Stimulated activated CD8-positive, alpha-beta memory T cell treated with anti-CD3 and anti-CD28 coated beads, Interleukin-4, amount 100 ng/mL, for 24 hours (primary cell): ENCODE results near the gene SP110.
"Not testable (repeated sequence)": the region's sequence is repeated elsewhere in the genome, so short reads cannot be mapped to it uniquely, and the experiment has no call there.

Source experiments
- DNase-seq: peaks from one replicate; pipeline ENCODE4 v3.0.0-alpha.2; 2020; ENCODE audit warnings: low read depth

The SP110 gene

DNA sequence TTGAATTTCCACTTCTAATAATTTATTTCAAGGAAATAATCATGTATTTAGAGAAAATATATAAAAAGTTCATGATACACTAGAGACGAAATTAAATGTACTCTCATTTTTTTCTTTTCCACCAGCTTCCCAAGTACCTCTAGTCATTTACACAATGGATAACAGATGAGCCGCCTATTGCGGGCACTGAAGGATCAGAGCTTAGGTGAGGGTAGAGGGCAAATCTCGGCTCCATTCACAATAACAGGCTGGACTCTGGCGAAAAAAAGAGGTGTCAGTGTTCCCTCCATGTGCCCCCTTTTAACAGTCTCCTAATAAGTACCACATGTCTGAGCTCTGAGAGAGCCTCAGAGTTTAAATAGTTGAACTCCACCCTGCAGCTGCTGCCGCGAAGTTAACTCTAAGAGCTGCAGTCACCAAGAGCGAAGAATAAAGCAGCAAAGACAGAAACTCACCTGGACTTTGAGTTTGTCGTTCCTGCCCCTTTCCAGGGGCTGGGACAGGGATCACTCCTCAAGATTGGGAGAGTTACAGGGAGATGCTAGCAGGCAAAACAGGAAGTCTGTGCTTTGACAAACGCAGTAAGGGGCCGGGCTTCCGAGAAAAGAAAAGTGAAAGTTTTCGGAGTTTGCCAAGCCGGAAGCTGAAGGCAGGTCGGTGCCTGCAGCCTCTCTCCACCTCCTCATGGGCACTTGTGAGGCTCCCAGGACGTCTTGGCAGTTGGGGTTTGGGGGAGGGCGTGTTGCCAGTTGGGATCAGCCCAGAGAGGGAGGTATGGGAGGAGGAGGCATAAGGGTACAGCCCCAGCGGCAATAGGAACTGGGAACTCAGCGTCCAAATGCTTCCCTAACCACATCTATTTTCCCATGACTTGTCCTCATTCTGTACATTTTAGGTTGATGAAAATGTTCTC is at the start of gene SP110:
Gene SP110, minus strand, starts transcription at position 566 of the 913 bp plus-strand sequence. CDS start 3,057 bp downstream, outside the sequence.
- peak; percentile 54 for DNase-seq

DNA sequence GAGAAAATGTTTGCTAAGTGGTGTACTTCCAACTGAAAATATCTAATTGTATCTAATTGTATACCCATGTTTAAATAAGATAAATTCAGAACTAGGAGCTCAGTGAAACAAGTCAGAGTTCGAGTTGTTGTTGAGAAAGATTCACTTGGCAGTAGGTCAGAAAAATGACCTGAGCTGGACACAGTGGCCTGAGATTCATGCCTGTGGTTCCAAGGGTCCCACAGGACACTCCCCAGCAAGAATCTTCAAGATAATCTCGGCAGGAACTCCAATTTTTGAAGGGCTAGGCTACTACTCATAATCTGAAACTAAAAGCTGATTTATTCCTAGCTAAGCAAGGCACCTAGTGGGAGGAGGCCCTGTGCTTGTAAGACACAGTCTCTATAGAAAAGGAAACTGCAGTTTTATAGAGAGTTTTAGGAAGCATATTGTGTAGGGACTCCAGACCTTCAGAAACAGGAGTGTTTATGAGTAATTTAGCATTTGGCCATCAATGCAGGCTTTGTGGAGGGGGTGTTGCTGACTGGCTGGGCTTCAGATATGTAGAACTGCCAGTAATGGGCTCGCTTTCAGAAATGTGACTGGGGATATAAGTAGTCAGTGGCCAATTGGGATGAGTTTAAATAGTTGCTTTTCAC is 48.9 kb upstream of the SP110 start:
- no peak for DNase-seq

DNA sequence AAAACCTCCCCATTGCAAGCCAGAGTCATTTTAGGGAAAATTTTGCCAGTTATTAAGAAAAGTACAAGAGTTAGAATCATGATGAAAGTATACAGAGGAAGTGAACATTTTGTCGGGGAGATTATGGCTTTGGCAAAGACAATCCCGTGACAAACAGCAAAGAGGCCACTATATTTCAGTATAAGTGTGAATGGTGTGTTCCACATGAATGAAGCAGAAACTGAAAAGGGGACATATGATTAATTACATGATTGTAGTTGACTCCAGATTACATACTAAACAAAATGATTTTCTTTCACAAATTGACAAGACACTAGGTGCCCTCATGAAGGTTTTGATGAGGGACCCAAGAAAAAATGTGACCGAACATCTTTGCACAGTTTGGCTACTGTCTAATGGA is 47.8 kb upstream of the SP110 start:
- DNase-seq, result no peak

DNA sequence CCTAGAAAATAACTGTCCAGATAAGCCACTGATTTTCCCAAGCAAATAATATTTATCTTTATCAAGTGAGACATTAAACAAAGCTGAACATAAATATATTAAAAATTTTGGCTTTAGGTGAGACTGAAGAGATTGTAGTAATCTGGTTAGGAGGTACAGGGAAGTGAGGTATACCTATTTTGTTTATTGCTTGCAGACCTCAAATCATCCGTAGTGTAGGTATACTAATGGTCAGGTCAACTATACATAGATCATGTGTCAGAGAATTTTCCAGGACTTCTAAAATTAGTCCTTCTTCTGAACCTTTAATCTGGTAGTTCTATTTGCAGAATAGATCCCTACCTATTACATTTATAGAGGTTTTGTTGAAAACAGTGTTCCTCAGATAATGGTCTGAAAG is 47.3 kb upstream of the SP110 start:
- DNase-seq, result no peak

DNA sequence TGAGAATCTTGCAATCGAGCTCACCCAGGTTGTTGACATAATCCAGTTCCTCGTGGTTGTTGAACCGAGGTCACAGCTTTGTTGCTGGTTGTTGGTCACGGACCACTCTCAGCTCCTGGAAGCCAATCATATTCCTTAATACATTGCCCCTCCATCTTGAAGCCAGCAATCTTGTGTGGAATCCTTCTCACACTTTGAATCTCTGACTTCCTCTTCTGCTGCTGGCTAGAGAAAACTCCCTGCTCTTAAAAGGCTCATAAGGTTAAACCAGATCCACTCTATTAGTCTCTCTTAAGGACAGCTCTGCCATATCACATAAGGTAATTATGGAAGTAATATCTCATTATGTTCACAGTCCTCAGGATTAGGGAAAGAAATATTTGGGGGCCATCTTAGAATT is 46.9 kb upstream of the SP110 start:
- no peak for DNase-seq

DNA sequence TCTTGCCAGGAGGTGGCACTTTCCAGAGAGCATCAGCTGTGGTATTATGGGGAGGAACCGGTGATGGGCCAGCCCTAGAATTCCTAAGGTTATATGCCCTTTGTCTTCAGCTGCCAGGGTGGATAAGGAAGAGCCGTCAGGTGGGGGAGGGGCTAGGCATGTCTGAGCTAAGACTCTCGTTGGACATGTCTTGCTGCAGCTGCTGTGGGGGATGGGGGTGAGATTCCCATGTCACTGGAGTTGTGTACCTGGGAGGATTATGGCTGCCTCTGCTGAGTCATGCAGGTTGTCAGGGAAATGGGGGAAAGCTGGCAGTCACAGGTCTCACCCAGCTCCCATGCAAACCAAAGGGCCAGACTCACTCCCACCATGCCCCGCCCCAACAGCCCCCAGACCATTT is 45.2 kb upstream of the SP110 start:
- not testable (repeated sequence) for DNase-seq

DNA sequence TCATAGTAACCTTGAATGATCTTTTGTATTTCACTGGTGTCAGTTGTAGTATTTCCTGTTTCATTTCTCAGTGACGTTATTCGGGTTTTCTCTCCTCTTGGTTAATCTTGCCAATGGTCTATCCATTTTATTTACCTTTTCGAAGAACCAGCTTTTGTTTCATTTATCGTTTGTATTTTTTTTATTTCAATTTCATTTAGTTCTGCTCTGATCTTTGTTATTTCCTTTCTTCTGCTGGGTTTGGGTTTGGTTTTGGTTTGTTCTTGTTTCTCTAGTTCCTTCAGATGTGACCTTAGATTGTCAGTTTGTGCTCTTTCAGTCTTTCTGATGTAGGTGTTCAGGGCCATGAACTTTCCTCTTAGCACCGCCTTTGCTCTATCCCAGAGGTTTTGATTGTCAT is 42.5 kb upstream of the SP110 start:
- no peak for DNase-seq

DNA sequence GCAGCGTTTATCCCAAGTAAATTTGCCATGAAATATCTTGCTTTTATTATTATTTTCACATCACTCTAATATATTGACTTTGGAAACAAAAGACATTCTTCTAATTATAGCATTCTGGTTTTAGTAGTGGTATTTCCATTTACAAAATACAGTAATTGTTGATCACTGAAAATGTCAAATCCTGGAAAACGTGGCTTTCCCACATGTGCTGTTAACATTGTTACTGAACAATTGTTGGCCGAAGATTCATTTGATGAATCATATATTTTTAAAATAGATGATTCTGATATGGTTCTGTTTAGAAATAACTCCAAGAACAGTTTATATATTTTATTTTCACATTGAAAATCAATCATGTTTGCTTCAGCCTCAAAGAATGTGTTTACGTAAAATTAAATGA is 38.7 kb upstream of the SP110 start:
- DNase-seq, result no peak

DNA sequence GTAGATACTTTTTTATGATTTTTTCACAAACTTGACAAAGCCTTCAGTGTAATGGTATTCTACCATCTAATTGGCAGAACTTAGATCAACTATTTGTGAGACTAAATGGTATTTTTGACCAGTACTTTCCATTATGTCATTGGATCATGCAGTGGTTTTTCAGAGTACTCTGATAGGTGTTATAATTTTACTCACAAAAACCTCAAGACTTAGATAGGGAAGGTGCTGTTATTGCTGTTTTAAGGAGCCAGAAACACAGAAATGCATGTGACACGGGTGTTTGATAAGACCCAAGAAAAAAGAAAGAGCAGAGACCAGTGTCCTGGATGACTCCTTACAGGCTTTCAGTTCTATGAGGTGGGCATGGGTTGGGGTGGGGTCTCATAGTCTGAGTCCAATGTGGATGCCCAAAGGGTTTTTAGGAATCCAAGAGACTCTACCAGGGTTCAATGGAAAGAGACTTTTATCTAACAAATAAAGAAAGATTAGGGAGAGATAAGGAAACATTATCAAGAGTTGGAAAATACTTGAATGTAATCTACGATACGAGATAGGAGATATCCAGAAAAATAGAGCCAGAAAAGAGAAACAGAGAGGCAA is 37.0 kb upstream of the SP110 start:
- DNase-seq, result no peak

DNA sequence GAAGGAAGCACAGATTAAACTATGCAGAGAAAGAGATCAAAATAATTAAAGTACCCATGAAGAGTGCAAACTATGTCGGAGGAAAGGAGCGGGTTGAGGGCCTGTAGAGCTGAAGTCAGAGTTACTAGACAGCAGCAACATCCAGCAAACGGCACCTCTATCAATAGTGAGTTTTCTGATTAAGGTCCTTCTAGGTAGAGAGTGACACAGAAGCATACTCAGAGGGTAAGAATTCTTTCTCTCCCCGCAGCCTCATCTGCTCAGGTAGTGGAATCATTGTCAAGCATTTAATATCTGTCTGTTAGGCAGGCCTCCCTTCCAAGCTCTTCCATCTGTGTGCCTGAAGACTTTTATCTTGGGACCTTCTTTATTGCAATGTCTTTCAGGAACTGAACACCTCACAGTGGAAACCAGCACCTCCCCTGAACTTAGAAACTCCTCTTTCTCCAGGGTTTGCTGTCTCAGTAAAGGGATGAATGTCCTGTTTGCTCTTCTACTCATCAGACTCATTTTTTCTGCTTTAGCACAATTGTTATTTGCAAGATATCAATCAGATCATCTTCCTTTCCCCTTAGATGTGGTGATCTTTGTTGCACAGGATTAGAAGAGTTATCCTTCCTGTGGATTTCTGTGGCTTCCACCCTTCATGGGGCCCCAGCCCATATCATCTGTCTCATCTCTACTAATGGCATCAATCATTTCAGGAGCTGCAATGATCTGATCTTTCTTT is 34.5 kb upstream of the SP110 start:
- no peak for DNase-seq

DNA sequence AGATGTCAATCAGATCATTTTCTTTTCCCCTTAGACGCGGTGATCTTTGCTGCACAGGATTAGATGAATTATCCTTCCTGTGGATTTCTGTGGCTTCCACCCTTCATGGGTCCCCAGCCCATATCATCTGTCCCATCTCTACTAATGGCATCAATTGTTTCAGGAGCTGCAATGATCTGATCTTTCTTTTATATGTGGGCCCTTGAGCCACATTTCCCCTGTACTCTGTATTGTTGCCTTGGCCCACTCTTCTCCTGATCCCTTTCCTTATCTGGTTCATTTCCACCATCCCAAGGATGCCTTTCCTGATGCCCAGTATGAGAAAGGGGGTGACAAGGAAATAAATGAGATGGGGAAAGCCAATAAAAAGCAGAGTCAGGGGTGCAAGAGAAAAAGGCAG is 30.4 kb upstream of the SP110 start:
- no peak for DNase-seq

DNA sequence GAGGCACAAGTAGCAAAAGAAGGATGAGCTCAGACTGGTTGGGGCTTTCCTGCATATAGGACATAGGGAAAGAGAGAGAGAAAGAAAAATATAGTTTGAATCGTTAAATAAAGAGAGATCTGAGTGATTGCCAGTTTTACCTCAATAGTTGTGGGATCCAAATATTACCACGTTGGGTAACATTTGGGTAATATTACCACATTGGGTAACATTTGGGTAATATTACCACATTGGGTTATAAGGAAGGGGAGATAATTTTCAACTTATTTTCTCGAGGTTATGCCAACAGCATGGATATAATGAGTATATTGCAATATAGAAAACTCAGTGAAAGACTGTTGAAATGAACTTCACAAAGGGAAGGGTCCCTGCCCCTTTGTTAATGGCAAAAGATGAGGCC is 26.4 kb upstream of the SP110 start:
- DNase-seq, result no peak

DNA sequence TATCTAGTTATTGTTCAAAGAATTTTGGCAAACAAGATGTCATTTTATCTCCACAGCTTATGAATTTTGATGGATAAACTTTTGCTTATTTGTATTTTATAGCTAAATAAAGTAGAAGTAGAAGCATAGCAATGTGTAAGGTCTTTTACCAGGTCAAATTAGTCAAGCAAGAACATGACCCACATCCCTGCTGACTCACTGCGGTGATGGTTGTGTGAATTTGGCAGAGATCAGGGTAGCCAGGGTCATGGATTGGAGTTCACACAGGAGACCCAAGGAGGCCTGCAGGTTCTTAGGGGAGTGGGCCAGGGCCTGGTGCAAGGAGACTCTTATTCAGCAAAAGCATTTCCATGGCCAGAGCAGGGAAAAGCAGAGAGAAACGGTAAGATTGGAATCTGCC is 24.4 kb upstream of the SP110 start:
- DNase-seq, result no peak

DNA sequence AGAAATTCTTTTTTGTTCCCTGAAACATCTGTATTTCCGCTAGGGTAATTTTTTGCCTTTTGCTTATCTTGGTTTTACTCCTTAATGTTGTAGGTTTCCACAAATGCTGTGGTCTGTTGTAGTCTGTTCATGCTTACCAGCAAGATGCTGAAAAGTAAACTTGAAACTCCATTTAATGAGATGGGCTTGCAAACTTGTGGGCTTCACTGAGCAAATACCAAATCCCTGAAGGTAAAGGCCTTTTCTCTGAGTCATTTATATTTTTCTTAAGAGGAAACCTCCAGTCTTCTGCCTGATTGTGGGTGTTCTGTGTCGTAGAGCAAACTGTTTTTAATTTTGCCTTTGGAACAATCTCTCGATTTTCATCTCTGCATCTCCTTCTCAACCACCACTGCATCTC is 15.1 kb upstream of the SP110 start:
- no peak for DNase-seq

DNA sequence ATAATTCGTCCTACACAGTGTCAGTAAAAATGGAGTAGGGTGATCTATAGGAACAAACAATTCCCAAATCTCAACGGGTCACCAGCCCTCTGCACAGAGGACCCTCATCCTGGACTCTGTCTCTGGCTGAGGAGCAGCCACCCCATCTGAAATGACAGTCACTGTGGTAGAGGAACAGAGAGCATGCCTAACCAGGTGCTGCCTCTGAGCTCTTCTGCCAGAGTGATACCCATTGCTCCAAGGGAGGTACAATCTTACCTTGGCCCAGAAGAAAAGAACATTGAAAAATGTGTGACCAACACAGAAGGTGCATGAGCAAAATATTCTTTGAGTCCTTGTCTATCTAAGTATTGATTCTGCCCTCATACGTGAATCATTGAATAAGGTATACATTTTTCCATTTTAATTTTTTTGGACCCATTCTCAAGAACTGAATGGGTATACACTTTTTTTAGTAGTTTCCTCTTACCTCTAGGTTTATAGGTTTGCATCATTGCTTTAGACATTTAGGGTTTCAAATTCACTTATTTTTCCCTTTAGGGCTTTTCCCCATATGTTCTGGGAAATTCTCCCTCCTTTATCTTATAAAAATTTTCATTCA is 14.4 kb upstream of the SP110 start:
- no peak for DNase-seq

DNA sequence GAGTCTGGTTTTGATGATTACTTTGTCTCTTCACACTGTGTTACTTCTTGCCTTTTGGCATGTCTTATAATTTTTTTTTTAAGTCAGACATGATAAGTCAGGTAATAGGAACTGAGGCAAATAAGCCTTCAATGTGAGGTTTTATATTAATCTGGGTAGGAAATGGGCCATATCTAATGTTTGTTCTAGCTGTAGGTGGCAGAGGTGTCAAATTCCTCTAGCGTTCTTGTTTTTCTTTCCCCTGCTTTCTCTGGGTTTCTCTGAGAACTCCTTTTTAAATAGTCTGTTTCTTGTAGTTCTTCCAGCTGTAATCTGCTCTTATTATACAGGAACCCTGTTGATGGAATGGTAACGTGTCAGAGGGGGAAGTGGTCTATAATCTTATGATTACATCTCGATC is 11.5 kb upstream of the SP110 start:
- DNase-seq, result no peak

DNA sequence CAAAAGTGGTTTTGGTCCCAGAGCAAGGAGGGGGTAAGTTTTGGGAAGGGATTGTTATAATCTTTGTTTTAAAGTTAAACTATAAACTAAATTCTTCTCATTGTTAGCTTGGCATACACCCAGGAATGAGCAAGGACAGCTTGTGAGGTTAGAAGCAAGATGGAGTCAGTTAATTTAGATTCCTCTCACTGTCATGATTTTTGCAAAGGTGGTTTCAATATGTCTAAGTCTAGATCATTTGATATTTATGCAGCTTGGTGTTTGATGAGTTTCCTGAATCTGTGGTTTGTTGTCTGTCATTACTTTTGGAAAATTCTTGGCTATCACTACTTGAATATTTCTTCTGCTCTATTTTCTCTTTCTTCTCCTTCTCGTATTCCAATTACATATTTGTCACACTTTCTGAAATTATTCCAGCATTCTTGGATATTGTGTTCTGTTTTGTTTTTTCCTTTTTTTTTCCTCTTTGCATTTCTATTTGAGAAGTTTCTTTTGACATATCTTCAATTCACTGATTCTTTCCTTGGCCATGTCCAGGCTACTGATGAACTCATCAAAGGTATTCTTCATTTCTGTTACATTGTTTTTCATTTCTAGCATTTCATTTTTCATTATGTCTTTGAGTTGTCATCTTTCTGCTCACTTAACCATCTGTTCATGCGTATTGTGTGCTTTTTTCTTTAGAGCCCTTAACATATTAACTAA is 10.9 kb upstream of the SP110 start:
- no peak for DNase-seq

DNA sequence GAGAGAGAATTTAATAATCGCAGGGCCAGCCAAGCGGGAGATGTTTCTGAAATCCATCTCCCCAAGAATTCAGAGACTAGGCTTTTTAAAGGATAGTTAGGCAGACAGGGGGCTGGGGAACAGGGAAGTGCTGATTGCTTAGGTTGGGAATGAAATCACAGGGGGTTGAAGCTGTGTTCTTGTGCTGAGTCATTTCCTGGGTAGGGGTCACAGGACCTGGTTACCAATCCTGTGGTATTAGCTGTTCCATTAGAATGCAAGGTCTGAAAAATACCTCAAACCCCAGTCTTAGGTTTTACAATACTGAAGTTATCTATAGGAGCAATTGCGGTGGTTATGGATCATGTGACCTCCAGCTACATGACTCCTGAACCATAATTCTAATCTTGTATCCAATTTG is 10.3 kb upstream of the SP110 start:
- no peak for DNase-seq

DNA sequence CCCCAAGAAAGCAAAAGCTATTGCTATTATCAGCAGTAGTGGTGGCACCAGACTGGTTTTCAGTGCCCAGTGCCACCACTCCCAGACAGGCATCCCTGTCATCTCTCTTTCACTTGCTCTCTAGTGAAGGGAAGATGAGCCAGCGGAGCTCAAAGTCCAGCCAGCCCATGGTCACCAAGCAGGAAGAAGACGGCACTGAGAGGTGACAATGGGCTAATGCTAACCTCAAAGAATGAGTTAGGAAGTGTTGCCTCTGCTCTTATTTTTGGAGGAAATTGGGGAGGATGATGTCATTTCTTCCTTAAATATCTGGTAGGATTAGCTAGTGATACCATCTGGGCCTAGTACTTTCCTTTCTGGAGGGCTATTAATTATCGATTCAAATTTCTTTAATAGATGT is 7.4 kb upstream of the SP110 start:
- DNase-seq, result no peak

DNA sequence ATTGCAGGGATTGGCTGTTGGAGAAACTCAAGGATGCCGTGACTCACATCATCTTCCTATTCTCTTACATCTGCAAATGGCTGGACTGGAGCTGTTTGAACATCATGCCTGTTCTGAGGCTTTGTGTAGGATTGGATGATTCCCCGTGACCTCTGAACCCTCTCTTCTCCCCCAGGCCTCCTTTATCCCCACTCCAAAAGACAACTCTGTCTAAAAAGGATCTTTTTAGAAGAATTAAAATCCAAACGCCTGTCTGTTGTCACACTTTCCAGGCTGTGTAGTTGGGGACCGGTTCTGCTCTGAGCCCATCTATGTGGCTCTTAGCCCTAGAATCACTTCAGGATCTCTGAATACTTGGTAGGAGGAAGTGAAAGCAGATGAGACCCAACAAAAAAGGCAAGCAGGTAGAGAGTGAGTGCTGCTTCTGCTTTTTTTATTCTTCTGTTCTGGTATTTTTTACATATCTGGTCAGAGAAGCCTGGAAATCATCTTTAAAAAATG is 6.3 kb upstream of the SP110 start:
- DNase-seq, result no peak

DNA sequence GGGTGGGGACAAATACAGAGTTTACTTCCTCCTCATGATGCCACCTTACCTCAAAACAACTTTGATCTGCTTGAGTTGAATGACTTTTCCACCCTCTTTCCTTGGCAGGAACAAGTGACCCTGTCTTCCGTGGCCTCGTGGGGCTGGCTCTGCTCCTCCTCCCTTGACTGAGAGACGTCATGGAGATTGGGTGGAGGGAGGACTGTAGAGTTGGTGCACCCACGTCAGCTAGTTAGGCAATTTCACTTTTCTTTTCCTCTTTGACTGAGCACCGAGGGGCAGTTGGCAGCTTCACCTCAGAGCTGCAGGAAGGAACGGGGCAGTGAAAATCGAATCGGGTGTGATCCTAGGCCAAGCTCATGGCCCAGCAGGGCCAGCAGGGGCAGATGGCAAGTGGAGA is 5.7 kb upstream of the SP110 start, which contains the start of gene SP140:
Gene SP140, plus strand, starts transcription at position 251 of the 400 bp plus-strand sequence. Its CDS starts 109 bp downstream, at position 360.
- DNase-seq, result peak; percentile 49
